Cardiac fibroblast (primary cell): ENCODE results near the gene EMID1.

Source experiments
- DNase-seq, 2 donors: peaks; one replicate each; pipeline versions ENCODE4 v3.0.0 to v3.0.0-alpha.2; 2010; ENCODE audit warnings: low read depth in 2 of 2
- H3K4me3 ChIP-seq, 2 donors: replicated peaks in 1 of 2; 1 replicate in 1 of 2; 2 replicates in 1 of 2; pipeline ENCODE4 v1.5.1; 2011; ENCODE audit warnings: low read depth in 2 of 2, low read length in 2 of 2, mild to moderate bottlenecking in 2 of 2, moderate library complexity in 1 of 2
- CTCF ChIP-seq: IDR thresholded peaks from one replicate; pipeline ENCODE4 v1.5.1; 2011; ENCODE audit warnings: low read depth, mild to moderate bottlenecking, low read length, inconsistent platforms

Gene EMID1

GRCh38 chr22:29208879-29209623 is 3.4 kb downstream of the EMID1 start:
- H3K4me3 ChIP-seq: no peak overlapping the region
- no peak for DNase-seq
- TF ChIP-seq CTCF: no peak

- DNase-seq: no peak
- TF ChIP-seq CTCF: no peak
- H3K4me3 ChIP-seq: no peak overlapping the region
Observed at GRCh38 chr22:29209624-29209929, 3.9 kb downstream of the EMID1 start.

GRCh38 chr22:29211066-29211465 is 5.4 kb downstream of the EMID1 start:
- TF ChIP-seq CTCF: no peak
- DNase-seq: no peak
- no peak overlapping the region for H3K4me3 ChIP-seq

GRCh38 chr22:29211466-29211865 is 5.8 kb downstream of the EMID1 start:
- no peak for DNase-seq
- no peak for TF ChIP-seq CTCF
- H3K4me3 ChIP-seq: no peak overlapping the region

GRCh38 chr22:29212743-29213142 is 7.0 kb downstream of the EMID1 start:
- H3K4me3 ChIP-seq: no peak overlapping the region
- no peak for DNase-seq
- no peak for TF ChIP-seq CTCF

- no peak for TF ChIP-seq CTCF
- no peak for DNase-seq
- no peak overlapping the region for H3K4me3 ChIP-seq
Observed at GRCh38 chr22:29213493-29213892, 7.8 kb downstream of the EMID1 start.

GRCh38 chr22:29214232-29214631 is 8.5 kb downstream of the EMID1 start:
- DNase-seq: no peak
- no peak for TF ChIP-seq CTCF
- H3K4me3 ChIP-seq: no peak overlapping the region
